ACHN (cell line): Measurements from ENCODE around the gene CRYZ.
"Not testable (repeated sequence)": the region's sequence is repeated elsewhere in the genome, so short reads cannot be mapped to it uniquely, and the experiment has no call there.

Experiments used
- DNase-seq: peaks from one replicate; pipeline ENCODE4 v3.0.0-alpha.2; 2015
- in situ Hi-C: cut with HindIII; loops from 2 replicates; pipeline ENCODE4 v1.10.0; 2017; ENCODE audit warnings: low sequenced_read_pairs, low pct_ligation_motif_present, low pct_unique_long_range_greater_than_20kb

Gene CRYZ

DNA sequence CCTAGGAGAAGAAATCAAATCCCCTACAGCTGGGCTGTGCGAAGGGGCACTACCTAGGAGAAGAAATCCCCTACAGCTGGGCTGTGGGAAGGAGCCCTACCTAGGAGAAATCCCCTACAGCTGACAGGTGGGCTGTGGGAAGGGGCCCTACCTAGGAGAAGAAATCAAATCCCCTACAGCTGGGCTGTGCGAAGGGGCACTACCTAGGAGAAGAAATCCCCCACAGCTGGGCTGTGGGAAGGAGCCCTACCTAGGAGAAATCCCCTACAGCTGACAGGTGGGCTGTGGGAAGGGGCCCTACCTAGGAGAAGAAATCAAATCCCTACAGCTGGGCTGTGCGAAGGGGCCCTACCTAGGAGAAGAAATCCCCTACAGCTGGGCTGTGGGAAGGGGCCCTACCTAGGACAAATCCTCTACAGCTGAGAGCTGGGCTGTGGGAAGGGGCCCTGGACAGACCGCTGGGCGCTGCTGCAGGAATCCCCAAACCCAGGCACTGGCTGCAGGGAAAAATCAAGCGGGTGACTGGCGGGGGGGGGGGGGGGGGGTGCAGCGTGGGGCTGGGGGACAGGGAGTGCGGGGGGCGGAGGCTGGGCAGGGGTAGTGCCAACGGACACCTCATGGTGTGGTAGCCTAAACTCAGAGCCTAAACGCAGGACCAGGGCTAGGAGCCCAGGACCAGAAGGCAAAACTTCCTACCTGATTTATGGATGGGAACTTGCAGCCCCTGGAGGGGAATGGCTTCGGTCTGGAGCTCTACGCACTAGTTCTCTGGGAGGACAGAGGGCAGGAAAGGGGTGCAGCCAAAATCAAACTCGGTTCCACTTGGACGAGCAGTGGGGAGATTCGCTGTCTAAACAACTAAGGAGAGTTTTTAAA, 541 bp downstream of the CRYZ start:
- DNase-seq, in situ Hi-C loops: not testable (repeated sequence)

DNA sequence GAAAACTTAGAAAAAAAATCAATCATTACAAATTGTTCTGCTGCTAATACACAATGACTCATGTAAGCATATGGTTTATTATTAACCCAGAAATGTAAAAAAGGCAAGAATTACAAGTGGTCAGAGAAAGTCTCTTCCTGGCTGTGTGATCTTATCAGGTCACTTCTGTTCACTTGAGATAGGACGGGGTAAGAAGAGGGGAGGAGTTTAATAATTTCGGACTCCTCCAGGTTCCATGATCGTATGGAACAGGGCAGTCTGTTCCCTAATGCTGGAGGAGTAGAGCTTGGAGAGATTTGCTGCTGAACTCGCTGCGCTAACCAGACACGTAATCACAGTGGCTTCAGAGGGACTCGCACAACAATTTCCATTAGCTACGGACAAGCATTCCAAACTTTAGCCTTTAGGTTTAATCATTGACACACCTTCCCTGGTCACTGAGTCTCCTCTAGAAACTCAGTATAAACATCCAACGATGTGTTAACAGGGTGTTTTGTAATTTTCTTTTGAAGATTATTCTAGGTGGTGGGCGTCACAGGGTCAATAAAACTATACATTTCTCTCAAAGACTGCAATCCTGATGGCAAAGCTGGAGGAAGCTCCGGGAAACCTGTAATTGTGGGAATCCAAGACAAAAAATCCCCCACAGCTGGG, 1.3 kb downstream of the CRYZ start:
- DNase-seq: peak; percentile 90
- in situ Hi-C loops: no loop called here

DNA sequence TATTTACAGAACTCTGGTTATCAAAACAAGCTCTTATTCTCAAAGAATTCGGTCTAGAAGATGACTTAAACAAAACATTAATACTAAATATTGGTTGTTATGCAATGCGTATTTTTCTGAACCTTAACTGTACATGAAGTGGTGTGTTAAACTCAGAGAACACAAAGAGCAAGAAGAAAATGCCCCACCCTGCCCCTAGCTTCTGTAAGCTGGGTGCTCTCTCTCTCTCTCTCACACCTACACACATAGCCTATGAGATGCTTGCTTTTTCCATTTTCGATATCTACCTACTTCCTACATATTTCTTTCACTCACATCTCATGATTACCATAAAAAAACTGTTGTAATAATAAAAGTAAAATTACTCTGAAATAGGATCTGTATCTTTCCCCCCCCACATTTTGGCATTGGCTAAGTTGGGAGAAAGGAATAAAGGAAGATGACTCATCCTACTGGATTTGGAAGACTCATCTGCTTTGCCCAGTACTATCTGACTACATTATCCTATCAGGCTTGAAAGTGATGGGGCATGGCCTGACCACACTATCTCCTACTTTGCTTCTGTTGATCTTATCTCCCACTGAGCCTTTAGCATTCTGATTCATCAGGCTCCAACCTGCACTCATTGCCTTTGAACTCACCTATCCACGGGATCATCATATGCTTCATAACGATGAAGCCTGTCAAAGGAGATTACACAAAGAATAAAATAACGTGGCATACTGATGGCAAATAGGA, 2.9 kb downstream of the CRYZ start:
- in situ Hi-C loops: no loop called here
- DNase-seq: peak; percentile 39

- in situ Hi-C loops: no loop called here
- DNase-seq: no peak
Observed at GRCh38 chr1:74728736-74729135, 4.1 kb downstream of the CRYZ start.

GRCh38 chr1:74726063-74726462, 6.8 kb downstream of the CRYZ start:
- in situ Hi-C loops: no loop called here
- DNase-seq: no peak

GRCh38 chr1:74717626-74718025, 15.2 kb downstream of the CRYZ start:
- in situ Hi-C loops: no loop called here
- DNase-seq: no peak

- no peak for DNase-seq
- in situ Hi-C loops: no loop called here
Observed at GRCh38 chr1:74716822-74717221, 16.0 kb downstream of the CRYZ start.

- in situ Hi-C loops: no loop called here
- no peak for DNase-seq
Observed at GRCh38 chr1:74715806-74716205, 17.0 kb downstream of the CRYZ start.

DNA sequence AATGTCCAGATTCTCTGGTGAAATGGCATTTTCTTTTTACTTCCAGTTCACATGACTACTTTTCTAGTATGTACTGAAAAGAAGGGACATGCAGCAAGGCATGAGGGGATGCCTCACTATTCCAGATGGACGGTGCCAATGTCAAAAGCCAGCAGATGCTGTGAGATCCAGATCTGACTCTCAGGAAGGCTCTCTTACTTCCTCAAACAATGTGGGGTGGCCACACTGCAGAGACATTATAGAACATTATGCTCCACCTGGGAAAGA, 17.7 kb downstream of the CRYZ start:
- in situ Hi-C loops: no loop called here
- DNase-seq: no peak

GRCh38 chr1:74714429-74715235, 18.2 kb downstream of the CRYZ start:
- DNase-seq: no peak
- in situ Hi-C loops: no loop called here

GRCh38 chr1:74713849-74714248, 19.0 kb downstream of the CRYZ start:
- DNase-seq: no peak
- in situ Hi-C loops: no loop called here

GRCh38 chr1:74712881-74713280, 20.0 kb downstream of the CRYZ start:
- in situ Hi-C loops: no loop called here
- no peak for DNase-seq

- in situ Hi-C loops: no loop called here
- no peak for DNase-seq
Observed at GRCh38 chr1:74703386-74704182, 29.3 kb downstream of the CRYZ start.

- in situ Hi-C loops: no loop called here
- no peak for DNase-seq
Observed at GRCh38 chr1:74699331-74699730, 33.5 kb downstream of the CRYZ start.

- DNase-seq: no peak
- in situ Hi-C loops: no loop called here
Observed at GRCh38 chr1:74697832-74698231, 35.0 kb downstream of the CRYZ start.

GRCh38 chr1:74693473-74693872, 39.4 kb downstream of the CRYZ start:
- in situ Hi-C loops: no loop called here
- no peak for DNase-seq

- in situ Hi-C loops: no loop called here
- DNase-seq: no peak
Observed at GRCh38 chr1:74690909-74691308, 41.9 kb downstream of the CRYZ start.

- in situ Hi-C loops: no loop called here
- DNase-seq: no peak
Observed at GRCh38 chr1:74690364-74690696, 42.5 kb downstream of the CRYZ start.
